Cortex of kidney (tissue), 1 donor: ENCODE results near the gene CASZ1.

ENCODE experiments used
- DNase-seq: peaks from one replicate; lab custom pipeline; 2025; lab: John Stamatoyannopoulos, UW

The CASZ1 gene

GRCh38 chr1:10775763-10776162 is 20.7 kb downstream of the CASZ1 start:
- no peak for DNase-seq

- no peak for DNase-seq
These were observed 21.7 kb downstream of the CASZ1 start for GRCh38 chr1:10774615-10775310.

GRCh38 chr1:10773851-10774614 is 22.4 kb downstream of the CASZ1 start:
- DNase-seq = no peak

- DNase-seq = no peak
These were observed 23.1 kb downstream of the CASZ1 start for GRCh38 chr1:10773376-10773775.

GRCh38 chr1:10772711-10773110 is 23.7 kb downstream of the CASZ1 start:
- no peak for DNase-seq

- DNase-seq = no peak
These were observed 24.7 kb downstream of the CASZ1 start for GRCh38 chr1:10771789-10772188.

GRCh38 chr1:10768552-10768951 is 27.9 kb downstream of the CASZ1 start:
- no peak for DNase-seq

- no peak for DNase-seq
These were observed 29.2 kb downstream of the CASZ1 start for GRCh38 chr1:10767282-10767681.

- DNase-seq = no peak
These were observed 30.5 kb downstream of the CASZ1 start for GRCh38 chr1:10765734-10766478.

GRCh38 chr1:10765304-10765703 is 31.1 kb downstream of the CASZ1 start:
- DNase-seq = no peak

- DNase-seq = no peak
These were observed 32.1 kb downstream of the CASZ1 start for GRCh38 chr1:10764296-10764798.

- no peak for DNase-seq
These were observed 33.6 kb downstream of the CASZ1 start for GRCh38 chr1:10762875-10763274.

GRCh38 chr1:10762153-10762523 is 34.3 kb downstream of the CASZ1 start:
- DNase-seq = no peak

- no peak for DNase-seq
These were observed 34.8 kb downstream of the CASZ1 start for GRCh38 chr1:10761503-10762152.

GRCh38 chr1:10760566-10761502 is 35.6 kb downstream of the CASZ1 start:
- no peak for DNase-seq

GRCh38 chr1:10759413-10760200 is 36.8 kb downstream of the CASZ1 start:
- no peak for DNase-seq

GRCh38 chr1:10756842-10757241 is 39.6 kb downstream of the CASZ1 start:
- no peak for DNase-seq

- no peak for DNase-seq
These were observed 40.4 kb downstream of the CASZ1 start for GRCh38 chr1:10755970-10756521.

- no peak for DNase-seq
These were observed 41.7 kb downstream of the CASZ1 start for GRCh38 chr1:10754568-10755329.
